HG03565 (cell line): Measurements from ENCODE around the gene DDIAS.
"Not testable (repeated sequence)": the region's sequence is repeated elsewhere in the genome, so short reads cannot be mapped to it uniquely, and the experiment has no call there.

ENCODE experiments used
- ATAC-seq: cut with Tn5 transposase; IDR thresholded peaks from one replicate; pipeline ENCODE4 v1.9.1; 2021; ENCODE audit warnings: mild to moderate bottlenecking, moderate library complexity; ENCODE audit not compliant: unreplicated experiment

DDIAS gene

DNA sequence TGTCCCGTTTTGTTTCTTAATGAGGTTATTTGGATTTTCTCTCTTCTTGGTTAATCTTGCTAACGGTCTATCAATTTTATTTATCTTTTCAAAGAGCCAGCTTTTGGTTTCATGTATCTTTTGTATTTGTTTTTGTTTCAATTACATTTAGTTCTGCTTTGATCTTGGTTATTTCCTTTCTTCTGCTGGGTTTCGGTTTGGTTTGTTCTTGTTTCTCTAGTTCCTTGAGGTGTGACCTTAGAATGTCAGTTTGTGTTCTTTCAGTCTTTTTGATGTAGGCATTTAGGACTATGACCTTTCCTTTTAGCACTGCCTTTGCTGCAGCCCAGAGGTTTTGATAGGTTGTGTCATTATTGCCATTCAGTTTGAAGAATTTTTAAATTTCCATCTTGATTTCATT is 18.7 kb downstream of the DDIAS start:
- ATAC-seq: not testable (repeated sequence)

DNA sequence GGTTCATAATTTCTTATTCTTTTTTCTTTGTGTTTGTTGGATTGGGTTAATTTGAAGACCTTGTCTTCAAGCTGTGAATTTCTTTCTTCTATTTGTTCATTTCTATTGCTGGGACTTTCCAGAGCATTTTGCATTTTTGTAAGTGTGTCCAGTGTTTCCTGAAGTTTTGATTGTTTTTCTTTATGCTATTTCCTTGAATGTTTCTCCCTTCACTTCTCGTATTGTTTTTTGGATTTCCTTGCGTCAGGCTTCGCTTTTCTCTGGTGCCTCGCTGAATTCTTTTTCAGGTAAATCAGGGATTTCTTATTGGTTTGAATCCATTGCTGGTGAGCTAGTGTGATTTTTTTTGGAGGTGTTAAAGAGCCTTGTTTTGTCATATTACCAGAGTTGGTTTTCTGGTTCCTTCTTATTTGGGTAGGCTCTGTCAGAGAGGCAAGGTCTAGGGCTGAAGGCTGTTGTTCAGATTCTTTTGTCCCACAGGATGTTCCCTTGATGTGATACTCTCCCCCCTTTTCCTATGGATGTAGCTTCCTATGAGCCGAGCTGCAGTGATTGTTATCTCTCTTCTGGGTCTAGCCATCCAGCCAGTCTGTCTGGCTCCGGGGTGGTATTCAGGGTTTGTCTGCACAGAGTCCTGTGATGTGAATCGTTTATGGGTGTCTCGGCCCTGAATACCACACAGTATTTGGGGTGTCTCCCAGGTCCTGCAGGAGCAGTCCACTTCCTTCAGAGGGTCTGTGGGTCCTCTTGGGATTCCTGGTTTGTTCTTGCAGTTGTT is 21.0 kb downstream of the DDIAS start:
- not testable (repeated sequence) for ATAC-seq

DNA sequence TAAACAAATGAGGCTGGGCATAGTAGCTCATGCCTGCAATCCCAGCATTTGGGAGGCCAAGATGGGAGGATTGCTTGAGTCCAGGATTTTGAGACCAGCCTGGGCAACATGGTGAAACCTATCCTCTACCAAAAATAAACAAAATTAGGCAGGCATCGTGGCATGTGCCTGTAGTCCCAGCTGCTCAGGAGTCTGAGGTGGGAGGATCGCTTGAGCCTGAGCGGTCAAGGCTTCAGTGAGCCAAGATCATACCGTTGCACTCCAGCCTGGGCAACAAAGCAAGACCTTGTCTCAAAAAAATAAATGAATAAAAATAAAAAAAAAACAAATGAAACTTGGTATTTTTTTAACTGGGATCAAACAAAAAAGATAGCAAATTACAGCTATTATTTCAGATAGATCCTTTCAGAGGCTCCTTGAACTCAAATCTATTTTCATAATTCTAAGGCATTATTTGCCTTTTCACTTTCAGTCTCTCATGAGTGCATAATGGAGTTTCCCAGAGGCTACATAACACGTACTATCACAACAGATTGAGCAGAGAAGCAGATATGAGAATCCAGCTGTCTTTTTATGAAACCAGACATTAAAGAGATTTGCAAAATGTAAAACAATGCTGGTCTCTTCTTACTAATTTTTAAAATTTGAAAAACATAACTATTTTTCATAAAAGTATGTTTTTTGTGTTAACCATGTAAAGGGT is 23.1 kb downstream of the DDIAS start:
- no peak for ATAC-seq

DNA sequence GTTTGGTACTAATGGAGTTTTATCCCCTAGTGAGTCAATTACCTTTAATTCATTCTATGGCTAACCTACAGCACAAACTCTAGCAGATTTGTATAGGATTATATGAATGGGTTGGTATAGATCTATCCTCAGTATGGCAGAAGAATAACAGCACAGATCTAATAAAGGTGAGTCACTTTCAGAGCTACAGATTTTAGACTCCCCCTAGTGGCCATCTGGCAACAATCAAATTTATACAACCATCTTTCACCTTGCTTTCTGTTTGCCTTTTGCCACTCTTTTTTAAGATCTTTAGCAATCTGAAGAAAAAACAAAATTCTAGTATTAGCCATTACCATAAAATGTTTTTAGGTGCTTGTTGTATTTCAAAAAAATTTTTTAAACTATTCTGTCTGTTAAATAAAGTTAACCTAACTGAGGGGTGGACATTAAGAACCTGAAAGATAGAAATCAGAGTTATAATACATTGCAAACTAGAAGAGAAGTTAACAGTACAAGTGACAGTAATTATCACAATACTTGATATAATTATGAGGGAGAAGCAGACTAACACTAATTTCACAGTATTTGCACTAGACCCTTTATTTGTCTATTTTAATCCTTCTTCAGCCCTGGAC is 25.8 kb downstream of the DDIAS start:
- ATAC-seq: peak; percentile 72

DNA sequence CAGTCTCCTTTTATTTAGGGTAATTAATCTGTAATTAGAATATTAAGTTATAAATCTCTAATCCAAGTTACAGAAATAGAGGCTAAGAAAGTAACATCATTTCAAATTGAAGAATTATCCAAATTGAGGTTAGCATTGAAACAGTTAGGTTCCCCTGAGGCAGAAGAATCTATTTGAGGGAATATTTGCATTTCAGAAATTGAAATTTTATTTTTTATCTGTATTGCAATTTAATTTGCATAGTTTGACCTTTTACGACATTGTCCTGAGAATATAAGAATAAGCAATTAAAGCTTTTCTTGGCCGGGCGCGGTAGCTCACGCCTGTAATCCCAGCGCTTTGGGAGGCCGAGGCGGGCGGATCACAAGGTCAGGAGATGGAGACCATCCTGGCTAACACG is 27.6 kb downstream of the DDIAS start:
- ATAC-seq: no peak

DNA sequence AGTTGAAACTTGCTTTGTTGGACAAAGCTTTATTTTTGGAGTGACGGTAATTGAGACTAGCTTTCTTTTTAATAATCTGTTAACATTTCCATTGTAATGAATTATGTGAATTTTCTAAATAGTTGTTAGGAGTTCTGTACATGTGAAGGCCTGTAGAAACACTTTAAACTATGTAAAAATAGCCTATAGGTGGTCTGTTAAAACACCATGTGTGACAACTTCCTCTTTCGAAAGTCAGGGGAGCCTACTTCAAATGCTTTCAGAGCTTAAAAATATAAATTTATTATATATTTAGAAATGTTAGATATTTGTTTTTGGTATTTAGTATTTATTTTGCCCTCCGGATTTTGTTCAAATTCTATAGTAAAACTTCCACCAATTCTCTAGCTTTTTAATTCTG is 28.7 kb downstream of the DDIAS start:
- no peak for ATAC-seq

DNA sequence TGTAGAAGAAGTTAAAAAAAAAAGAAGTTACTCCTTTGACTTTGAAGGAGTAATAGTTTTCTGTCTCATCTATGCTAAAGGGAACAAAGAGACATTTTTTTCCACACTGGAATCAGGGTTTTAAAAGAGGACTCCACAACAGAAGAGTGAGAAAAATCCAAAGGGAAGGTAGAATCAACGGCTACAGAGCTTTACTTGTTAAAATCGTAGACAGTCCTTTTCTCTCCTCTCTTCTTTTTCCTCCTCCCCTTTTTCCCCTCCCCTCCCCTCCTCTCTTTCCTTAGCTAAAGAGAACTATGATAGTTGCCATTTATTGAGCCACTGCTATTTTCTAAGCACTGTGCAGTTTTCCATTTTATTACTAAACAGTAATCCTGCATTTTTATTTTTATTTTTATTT is 29.2 kb downstream of the DDIAS start:
- ATAC-seq: no peak

DNA sequence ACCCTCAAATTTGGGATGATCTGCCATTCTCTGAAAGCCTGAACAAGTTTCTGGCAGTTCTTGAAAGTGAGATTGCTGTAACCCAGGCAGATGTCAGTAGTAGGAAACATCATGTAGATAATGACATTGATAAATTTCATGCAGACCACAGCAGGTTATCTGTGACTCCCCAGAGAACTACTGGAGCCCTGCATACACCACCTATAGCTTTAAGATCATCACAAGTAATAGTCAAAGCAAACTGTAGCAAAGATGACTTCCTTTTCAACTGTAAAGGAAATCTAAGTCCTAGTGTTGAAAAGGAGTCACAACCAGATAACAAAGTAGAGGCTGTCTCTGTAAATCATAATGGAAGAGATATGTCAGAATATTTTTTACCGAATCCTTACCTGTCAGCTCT is 31.0 kb downstream of the DDIAS start:
- no peak for ATAC-seq

DNA sequence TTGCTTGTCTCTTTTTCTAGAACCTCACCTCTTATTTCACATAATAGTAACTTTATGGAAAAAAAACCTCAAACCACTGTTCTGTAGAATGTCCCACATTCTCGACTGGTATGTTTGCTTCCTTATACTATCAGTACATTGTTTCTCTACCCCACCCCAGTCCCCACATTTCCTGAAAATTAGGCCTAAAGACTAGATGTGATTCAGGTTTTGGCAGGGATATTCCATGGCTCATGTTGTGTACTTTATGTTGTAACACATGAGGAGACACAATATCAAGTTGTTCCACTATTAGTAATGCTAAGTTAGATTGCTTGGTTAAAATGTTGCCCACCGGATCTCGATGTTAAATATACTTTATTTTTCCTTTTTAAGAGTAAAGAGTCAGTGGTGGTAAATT is 34.7 kb downstream of the DDIAS start:
- no peak for ATAC-seq

DNA sequence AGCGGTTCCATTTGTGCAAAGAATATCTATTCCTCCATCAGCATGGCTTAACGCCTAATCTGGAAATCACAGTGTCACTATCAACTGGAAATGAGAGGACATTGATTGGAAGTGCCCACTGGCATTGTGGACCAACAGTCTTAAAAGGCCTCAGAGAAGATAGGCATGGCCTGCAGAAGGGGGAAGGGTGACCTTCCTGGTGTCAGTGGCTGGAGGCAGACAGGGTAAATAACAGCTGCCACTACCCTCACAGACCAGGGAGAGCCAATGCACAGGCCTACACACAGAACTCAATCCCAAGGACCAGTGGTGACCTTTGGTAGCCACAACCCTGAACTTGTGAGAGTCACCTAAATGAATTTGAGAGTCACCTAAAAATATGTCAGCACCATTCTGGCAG is 36.0 kb downstream of the DDIAS start:
- no peak for ATAC-seq

DNA sequence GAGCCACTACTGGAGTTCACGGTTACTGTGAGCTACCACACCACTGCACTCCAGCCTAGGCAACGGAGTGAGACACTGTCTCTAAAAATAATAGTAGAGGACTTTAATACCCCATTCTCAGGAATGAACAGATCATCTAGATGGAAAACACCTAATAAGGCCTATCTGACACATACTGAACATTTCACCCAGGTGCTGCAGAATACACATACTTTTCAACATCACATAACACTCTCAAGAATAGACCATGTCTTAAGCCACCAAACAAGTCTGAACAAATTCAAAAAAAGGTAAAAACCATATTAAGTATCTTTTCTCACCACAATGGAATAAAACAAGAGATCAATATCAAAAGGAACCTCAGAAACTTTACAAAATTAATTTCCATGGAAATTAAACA is 37.9 kb downstream of the DDIAS start:
- no peak for ATAC-seq

DNA sequence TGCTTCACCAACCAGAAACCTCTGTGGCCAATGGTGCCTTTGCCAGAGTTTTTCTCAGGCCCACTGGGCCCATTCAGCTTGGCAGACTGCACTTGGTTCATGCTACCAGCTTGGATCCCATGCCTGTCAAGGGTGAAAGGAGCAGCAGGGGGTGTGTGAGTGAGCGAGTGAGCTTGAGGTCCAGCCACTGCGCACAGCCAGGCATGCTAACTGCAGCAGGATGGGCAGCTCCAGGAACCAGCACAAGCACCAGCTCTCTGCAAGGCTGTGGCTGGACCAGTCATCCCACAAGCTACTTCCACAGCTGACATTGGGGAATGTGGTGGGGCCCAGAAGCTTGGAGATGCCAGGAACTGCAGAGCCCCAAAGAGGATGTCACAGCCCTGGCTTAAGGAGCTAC is 40.8 kb downstream of the DDIAS start:
- no peak for ATAC-seq

DNA sequence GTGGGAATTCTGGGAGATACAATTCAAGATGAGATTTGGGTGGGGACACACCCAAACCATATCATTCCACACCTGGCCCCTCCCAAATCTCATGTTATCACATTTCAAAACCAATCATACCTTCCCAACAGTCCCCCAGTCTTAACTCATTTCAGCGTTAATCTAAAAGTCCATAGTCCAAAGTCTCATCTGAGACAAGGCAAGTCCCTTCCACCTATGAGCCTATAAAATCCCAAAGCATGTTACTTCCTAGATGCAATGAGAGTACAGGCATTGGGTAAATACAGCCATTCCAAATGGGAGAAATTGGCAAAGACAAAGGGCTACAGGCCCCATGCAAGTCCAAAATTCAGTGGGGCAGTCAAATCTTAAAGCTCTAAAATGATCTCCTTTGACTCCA is 41.9 kb downstream of the DDIAS start:
- ATAC-seq: not testable (repeated sequence)

DNA sequence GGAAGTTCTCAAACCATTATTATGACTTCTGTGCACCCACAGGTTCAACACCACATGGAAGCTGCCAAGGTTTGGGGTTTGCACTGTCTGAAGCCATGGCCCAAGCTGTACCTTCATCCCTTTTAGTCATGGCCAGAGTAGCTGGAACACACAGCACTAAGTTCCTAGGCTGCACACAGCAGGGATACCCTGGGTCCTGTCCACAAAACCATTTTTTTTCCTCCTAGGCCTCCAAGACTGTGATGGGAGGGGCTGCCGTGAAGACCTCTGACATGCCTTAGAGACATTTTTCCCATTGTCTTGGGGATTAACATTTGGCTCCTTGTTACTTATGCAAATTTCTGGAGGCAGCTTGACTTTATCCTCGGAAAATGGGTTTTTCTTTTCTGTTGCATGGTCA is 42.7 kb downstream of the DDIAS start:
- no peak for ATAC-seq

DNA sequence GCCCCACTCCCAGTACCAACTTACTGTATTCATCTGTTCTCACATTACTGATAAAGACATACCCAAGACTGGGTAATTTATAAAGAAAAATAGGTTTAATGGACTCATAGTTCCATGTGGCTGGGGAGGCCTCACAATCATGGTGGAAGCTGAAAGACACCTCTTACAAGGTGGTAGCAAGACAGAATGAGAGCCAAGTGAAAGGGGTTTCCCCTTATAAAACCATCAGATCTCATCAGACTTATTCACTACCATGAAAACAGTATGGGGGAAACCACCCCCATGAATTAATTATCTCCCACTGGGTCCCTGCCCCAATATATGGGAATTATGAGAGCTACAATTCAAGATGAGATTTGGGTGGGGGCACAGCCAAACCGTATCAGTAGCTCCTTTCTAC is 43.5 kb downstream of the DDIAS start:
- ATAC-seq: not testable (repeated sequence)

DNA sequence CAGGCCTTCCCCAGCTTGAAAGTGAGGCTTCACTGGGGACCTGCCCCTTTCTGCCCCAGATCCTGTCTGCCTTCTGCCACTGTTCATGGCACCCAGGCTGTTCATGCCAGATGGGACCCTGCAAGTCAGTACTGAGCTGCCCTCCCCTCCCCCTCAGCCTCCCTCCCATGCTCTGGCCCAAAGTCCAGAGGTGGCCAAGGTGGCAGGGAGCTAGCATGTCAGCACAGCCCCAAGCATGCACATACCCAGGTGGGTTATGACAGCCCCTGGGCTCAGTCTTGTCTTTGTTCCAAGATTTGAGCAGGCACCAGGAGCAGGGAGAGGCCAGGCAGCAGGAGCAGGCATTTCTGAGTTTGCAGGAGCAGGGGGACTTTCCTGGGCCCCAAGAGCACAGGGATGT is 44.1 kb downstream of the DDIAS start:
- ATAC-seq: no peak

DNA sequence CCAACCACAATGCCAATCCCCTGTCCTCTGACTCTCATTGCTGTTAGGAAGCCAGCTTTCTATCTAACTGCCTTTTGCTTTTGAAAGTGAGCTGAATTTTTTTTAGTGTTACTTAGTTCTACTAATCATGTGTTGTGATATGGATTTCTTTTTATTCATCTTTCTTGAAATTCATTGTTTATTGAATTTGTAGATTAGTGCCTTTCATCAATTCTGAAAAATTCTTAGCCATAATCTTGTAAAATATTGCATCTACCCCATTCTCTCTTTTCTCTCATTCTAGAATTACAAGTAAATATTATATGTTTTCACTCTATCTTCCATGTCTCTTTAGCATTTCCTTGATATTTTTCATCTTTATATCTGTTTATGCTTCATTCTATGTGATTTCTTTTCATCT is 47.8 kb downstream of the DDIAS start:
- ATAC-seq: no peak

DNA sequence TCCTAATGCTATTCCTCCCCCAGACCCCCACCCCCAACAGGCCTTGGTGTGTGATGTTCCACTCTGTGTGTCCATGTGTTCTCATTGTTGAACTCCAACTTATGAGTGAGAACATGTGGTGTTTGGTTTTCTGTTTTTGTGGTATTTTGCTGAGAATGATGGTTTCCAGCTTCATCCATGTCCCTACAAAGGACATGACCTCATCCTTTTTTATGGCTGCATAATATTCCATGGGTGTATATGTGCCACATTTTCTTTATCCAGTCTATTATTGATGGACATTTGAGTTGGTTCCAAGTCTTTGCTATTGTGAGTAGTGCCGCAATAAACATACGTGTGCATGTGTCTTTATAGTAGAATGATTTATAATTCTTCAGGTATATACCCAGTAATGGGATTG is 49.0 kb downstream of the DDIAS start:
- not testable (repeated sequence) for ATAC-seq

DNA sequence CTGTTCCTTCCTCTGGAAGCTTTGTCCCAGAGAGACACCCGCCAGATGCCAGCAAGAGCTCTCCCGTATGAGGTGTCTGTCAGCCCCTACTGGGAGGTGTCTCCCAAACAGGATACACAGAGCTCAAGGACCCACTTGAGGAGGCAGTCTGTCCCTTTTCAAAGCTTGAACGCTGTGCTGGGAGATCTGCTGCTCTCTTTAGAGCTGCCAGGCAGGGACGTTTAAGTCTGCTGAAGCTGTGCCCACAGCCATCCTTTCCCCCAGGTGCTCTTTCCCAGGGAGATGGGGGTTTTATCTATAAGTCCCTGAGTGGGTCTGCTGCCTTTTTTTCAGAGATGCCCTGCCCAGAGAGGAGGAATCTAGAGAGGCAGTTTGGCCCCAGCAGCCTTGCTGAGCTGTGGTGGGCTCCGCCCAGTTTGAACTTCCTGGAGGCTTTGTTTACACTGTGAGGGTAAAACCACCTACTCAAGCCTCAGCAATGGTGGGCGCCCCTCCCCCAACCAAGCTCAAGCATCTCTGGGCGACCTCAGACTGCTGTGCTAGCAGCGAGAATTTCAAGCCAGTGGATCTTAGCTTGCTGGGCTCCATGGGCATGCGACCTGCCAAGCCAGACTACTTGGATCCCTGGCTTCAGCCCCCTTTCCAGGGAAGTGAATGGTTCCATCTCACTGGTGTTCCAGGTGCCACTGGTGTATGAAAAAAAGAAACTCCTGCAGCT is 54.4 kb downstream of the DDIAS start:
- ATAC-seq: not testable (repeated sequence)

DNA sequence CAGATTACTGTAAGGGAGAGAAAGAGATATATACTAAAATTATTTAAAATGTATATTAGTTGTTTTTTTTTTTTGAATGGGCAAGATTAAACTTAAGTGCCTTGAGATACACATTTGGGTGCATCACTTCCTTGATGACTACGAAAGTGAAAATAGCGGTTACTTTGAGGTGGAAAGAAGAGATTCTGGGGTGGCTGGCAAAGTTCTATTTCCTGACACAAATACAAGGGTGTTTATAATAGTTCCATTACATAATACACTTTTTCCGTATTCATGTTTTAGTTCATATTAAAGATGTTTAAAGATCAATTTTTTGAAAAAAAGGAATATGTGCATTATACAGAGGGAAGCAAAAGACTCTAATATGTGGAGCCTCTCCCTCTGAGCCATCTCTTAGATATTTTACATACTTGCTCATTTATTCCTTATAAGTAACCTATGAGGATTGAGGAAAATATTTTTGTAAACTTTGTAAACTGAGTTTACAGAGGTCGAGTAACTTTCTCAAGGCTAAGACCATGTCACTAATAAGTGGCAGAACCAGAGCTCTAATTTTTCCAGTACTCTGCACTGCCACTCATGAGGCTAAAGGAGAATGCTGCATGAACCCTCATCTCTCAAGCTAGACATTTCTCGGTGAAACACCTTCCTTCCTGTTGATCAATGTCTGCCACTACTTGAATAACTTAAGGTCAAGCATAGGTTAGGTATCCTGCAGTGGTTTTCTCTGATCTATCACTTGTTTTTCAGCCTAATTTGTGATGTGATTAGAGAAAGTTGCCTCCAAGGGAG is 58.6 kb downstream of the DDIAS start:
- ATAC-seq: peak; percentile 81

DNA sequence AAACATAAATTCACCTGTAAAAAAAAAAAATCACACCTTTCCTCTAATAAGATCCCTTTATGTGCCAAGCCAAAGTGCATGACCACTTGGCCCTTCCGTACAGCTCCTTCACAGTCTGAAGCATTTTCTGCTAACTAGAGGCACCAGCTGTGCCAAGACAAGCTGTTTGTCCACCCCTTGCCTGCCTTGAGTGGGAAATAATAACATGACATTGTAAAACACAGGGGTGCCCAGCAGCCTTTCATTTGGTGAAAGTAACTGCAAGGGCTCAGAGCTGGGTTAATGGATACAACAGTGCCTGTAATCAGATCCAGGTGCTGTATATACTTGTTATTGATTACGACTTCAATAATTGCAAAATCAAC is 59.2 kb downstream of the DDIAS start:
- ATAC-seq: no peak
